ENCODE data around the gene ARL6IP1.
A peak's percentile ranks its signal among the peaks of the same experiment; 100 is the strongest.
"Not testable (repeated sequence)": the region's sequence is repeated elsewhere in the genome, so short reads cannot be mapped to it uniquely, and the experiment has no call there.

The ARL6IP1 gene

GRCh38 chr16:18797746-18798145, 3.6 kb downstream of the ARL6IP1 start:
- DNase-seq: no peak

GRCh38 chr16:18796377-18796776, 5.0 kb downstream of the ARL6IP1 start:
- DNase-seq: no peak

- DNase-seq: no peak
These were observed 8.4 kb downstream of the ARL6IP1 start for GRCh38 chr16:18792836-18793433.

- peak; percentile 87 to 95 for DNase-seq
These were observed 11.3 kb downstream of the ARL6IP1 start, which contains the start of gene RPS15A for GRCh38 chr16:18789850-18790706. RPS15A (minus strand) TSS chr16:18790334; CDS start chr16:18789113, 1,221 bp downstream.

GRCh38 chr16:18789515-18789849, 11.9 kb downstream of the ARL6IP1 start:
- DNase-seq: no peak

- DNase-seq: no peak
These were observed 12.4 kb downstream of the ARL6IP1 start for GRCh38 chr16:18788828-18789514.

- no peak for DNase-seq
These were observed 16.3 kb downstream of the ARL6IP1 start for GRCh38 chr16:18784917-18785623.

GRCh38 chr16:18783430-18784341, 17.7 kb downstream of the ARL6IP1 start:
- DNase-seq: no peak

GRCh38 chr16:18782697-18783429, 18.5 kb downstream of the ARL6IP1 start:
- DNase-seq: no peak

GRCh38 chr16:18781232-18781631, 20.1 kb downstream of the ARL6IP1 start:
- DNase-seq: not testable (repeated sequence)

- not testable (repeated sequence) for DNase-seq
These were observed 20.8 kb downstream of the ARL6IP1 start for GRCh38 chr16:18780460-18781026.

GRCh38 chr16:18777664-18778063, 23.7 kb downstream of the ARL6IP1 start:
- DNase-seq: not testable (repeated sequence)

GRCh38 chr16:18776334-18776733, 25.0 kb downstream of the ARL6IP1 start:
- not testable (repeated sequence) for DNase-seq

GRCh38 chr16:18774651-18775050, 26.7 kb downstream of the ARL6IP1 start:
- DNase-seq: not testable (repeated sequence)

GRCh38 chr16:18772171-18772570, 29.2 kb downstream of the ARL6IP1 start:
- DNase-seq: not testable (repeated sequence)

GRCh38 chr16:18770336-18770962, 30.9 kb downstream of the ARL6IP1 start:
- not testable (repeated sequence) for DNase-seq

- not testable (repeated sequence) for DNase-seq
These were observed 34.1 kb downstream of the ARL6IP1 start for GRCh38 chr16:18767217-18767616.

GRCh38 chr16:18762713-18763112, 38.6 kb downstream of the ARL6IP1 start:
- DNase-seq: not testable (repeated sequence)

GRCh38 chr16:18759598-18760520, 41.5 kb downstream of the ARL6IP1 start:
- peak in 1 of 2 donors; percentile 30 for DNase-seq
